ENCODE measurements around the gene ADGRV1.

The ADGRV1 gene

GRCh38 chr5:91061094-91061493, 502.5 kb downstream of the ADGRV1 start:
- TF ChIP-seq FOXP2 (optimal IDR thresholded peaks at IDR 0.05; ENCODE audit: borderline replicate concordance, extremely low read depth, extremely low read length, insufficient read depth) (no peak), REST (IDR thresholded peaks at IDR 0.05; ENCODE audit: insufficient read depth in 1 of 2, low read depth in 2 of 2, low read length in 2 of 2) (no peak), TAF1 (IDR thresholded peaks at IDR 0.05; ENCODE audit: borderline replicate concordance, insufficient read depth, low read length) (no peak), SIN3A (IDR thresholded peaks at IDR 0.05; ENCODE audit: borderline replicate concordance, insufficient read depth, low read length) (no peak), POLR2AphosphoS5 (IDR thresholded peaks at IDR 0.05; ENCODE audit: low read depth, low read length) (no peak)

GRCh38 chr5:91061946-91062562, 503.5 kb downstream of the ADGRV1 start:
- no peak for TF ChIP-seq POLR2AphosphoS5 (IDR thresholded peaks at IDR 0.05; ENCODE audit: low read depth, low read length)
- TF ChIP-seq TAF1 (IDR thresholded peaks at IDR 0.05; ENCODE audit: borderline replicate concordance, insufficient read depth, low read length), result no peak
- no peak for TF ChIP-seq FOXP2 (optimal IDR thresholded peaks at IDR 0.05; ENCODE audit: borderline replicate concordance, extremely low read depth, extremely low read length, insufficient read depth)
- TF ChIP-seq REST (IDR thresholded peaks at IDR 0.05; ENCODE audit: insufficient read depth in 1 of 2, low read depth in 2 of 2, low read length in 2 of 2), result no peak
- TF ChIP-seq SIN3A (IDR thresholded peaks at IDR 0.05; ENCODE audit: borderline replicate concordance, insufficient read depth, low read length), result no peak

- TF ChIP-seq TAF1 (IDR thresholded peaks at IDR 0.05; ENCODE audit: borderline replicate concordance, insufficient read depth, low read length) (no peak), POLR2AphosphoS5 (IDR thresholded peaks at IDR 0.05; ENCODE audit: low read depth, low read length) (no peak)
These were observed 506.9 kb downstream of the ADGRV1 start for GRCh38 chr5:91065496-91065895.

- TF ChIP-seq TAF1 (IDR thresholded peaks at IDR 0.05; ENCODE audit: borderline replicate concordance, insufficient read depth, low read length) (no peak), POLR2AphosphoS5 (IDR thresholded peaks at IDR 0.05; ENCODE audit: low read depth, low read length) (no peak), SIN3A (IDR thresholded peaks at IDR 0.05; ENCODE audit: borderline replicate concordance, insufficient read depth, low read length) (no peak), FOXP2 (optimal IDR thresholded peaks at IDR 0.05; ENCODE audit: borderline replicate concordance, extremely low read depth, extremely low read length, insufficient read depth) (no peak), REST (IDR thresholded peaks at IDR 0.05; ENCODE audit: insufficient read depth in 1 of 2, low read depth in 2 of 2, low read length in 2 of 2) (no peak)
These were observed 510.8 kb downstream of the ADGRV1 start for GRCh38 chr5:91069364-91069763.

DNA sequence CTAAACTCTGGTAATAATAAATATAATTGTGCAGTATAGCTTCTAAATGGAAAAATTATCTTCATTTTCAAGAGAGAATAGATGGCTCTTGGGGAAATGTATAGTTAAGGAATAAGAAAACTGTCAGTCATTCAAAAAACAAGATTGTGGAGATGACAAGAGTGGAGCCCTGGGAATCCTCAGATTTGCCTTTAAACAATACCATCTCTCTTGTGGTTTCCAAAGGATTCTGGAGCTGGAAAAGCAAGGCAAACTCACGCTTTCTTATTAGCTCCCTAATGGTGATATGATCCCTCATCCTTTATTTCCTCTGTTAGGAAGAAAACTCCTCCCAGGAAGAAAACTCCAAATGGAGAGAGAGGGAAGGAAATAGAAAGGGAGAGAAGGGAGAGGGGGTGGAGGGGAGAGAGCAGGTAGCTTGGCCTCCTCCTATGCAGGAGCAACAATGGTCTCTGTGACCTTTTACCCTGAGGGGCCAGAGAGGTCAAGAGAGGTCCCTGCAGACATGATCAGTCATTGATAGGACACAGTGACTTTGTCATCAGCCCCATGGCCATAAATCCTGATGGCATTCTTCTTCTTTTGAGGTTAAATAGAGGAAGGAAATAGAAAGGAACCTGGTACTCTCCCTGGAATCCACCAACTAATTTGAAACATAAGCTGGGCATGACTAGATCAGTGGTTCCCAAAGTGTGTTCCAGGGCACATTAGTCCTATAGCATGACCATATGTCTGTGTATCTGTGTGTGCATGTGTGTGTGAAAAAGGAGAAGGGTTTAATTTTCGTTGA, 512.4 kb downstream of the ADGRV1 start:
- TF ChIP-seq TAF1 (IDR thresholded peaks at IDR 0.05; ENCODE audit: borderline replicate concordance, insufficient read depth, low read length) (no peak), SIN3A (IDR thresholded peaks at IDR 0.05; ENCODE audit: borderline replicate concordance, insufficient read depth, low read length) (no peak), POLR2AphosphoS5 (IDR thresholded peaks at IDR 0.05; ENCODE audit: low read depth, low read length) (no peak), FOXP2 (optimal IDR thresholded peaks at IDR 0.05; ENCODE audit: borderline replicate concordance, extremely low read depth, extremely low read length, insufficient read depth) (no peak), REST (IDR thresholded peaks at IDR 0.05; ENCODE audit: insufficient read depth in 1 of 2, low read depth in 2 of 2, low read length in 2 of 2) (no peak)

All from PFSK-1 (cell line).